Left cardiac atrium (tissue), 4 donors: ENCODE measurements around the gene TFB2M. TPM values are rescaled to one million over a fixed set of nuclear protein-coding genes. Genes with fewer than 3 reads are reported as not detected.
"Not testable (repeated sequence)": the region's sequence is repeated elsewhere in the genome, so short reads cannot be mapped to it uniquely, and the experiment has no call there.

Source experiments
- ATAC-seq, 2 donors: fragments of 200-7000 bp; cut with Tn5 transposase; one replicate each; pipeline ENCODE4 v1.9.1; 2020; ENCODE audit warnings: mild to moderate bottlenecking in 2 of 2, moderate library complexity in 2 of 2
- DNase-seq: peaks from one replicate; pipeline ENCODE4 v3.0.0-alpha.2; 2020
- intact Hi-C, 2 donors: fragments of 100-400 bp; cut with DNase I; formaldehyde crosslinking; loops; one replicate each; pipeline versions ENCODE4 v1.14.1 to v1.15.1; 2022 to 2023
- total RNA-seq, 2 donors: library from RNA; stranded (reverse); fragmentation: NEBNext Ultra II Directional; extraction: Animal tissue kit (Norgen Biotek cat#: 25700); gene quantifications; one replicate each; pipeline ENCODE4 v1.2.1, GENCODE V29; 2021
- donor health status: DM: no; HTN: yes; CAD: no.
- donor health status: DM: no; HTN: yes; CAD: no; lungs with severe emphysema.
- donor health status: DM: yes; HTN: yes; CAD: no.
- donor health status: Dilated cardiomyopathy.

TFB2M gene
- total RNA-seq, 2 donors from 2014 or later, result 10.7 to 12.9 TPM

DNA sequence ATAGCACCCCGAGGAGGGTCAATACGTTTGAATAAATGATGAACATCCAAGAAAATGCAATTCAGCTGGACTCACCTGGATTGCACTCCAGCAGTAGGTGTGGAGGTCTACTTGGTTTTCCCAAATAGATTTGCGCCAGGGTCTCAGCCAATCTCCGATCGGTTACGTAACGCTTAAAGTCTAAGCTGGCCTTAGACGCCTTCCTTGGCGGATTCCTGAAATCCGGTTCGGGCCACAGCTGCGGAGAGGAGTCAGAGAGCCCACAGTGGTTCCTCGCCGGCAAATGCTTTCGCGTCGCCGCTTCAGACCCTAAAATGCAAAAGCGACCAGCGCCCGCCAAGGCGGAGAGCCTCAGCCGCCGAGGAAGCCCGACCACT, 322 bp downstream of the TFB2M start:
- no peak for DNase-seq
- intact Hi-C loops, result loop anchor here in 1 of 2 donors (5.0 to 10.0 kb wide), 3 partner anchors 37 to 129 kb away; no protein-coding TSS in a partner anchor
- peak; percentile 2 to 3 for ATAC-seq

DNA sequence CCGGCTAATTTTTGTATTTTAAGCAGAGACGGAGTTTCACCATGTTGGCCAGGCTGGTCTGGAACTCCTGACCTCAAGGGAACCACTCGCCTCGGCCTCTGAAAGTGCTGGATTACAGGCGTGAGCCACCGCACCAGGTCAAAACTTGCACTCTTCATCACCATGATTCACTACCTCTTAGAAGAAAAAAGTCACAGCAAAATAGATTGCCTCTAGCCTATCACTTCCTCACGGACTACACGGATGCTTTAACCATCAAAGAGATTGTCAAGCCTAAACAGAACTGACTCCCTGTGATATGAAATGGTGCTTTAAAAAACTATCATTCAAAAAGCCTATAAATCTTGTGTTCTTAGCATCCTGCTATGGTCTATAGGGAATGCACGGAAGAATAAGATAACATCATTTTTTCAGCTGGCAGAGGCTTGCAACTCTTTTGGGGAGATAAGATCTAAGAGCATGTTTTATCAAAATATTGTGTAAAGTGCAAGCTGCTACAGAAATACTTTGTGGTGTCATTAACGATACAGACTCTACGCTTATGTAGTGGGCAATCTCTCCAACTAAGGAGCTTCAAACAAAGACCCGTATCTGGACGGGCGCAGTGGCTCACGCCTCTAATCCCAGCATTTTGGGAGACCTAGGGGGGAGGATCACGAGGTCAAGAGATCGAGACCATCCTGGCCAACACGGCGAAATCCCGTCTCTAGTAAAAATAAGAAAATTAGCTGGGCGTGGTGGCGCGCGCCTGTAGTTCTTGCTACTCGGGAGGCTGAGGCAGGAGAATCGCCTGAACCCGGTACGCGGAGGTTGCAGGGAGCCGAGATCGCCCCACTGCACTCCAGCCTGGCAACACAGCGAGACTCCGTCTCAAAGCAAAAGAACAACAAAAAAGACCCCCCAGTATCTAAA, 966 bp downstream of the TFB2M start:
- intact Hi-C loops, result loop anchor here in 1 of 2 donors (5.0 to 10.0 kb wide), 3 partner anchors 37 to 130 kb away; no protein-coding TSS in a partner anchor
- DNase-seq (no peak), ATAC-seq (no peak)

GRCh38 chr1:246560833-246561232, 5.2 kb downstream of the TFB2M start:
- intact Hi-C loops, result loop anchor here in 1 of 2 donors (10.0 kb wide), 1 partner anchor 134 kb away; no protein-coding TSS in a partner anchor
- DNase-seq, ATAC-seq: not testable (repeated sequence)

DNA sequence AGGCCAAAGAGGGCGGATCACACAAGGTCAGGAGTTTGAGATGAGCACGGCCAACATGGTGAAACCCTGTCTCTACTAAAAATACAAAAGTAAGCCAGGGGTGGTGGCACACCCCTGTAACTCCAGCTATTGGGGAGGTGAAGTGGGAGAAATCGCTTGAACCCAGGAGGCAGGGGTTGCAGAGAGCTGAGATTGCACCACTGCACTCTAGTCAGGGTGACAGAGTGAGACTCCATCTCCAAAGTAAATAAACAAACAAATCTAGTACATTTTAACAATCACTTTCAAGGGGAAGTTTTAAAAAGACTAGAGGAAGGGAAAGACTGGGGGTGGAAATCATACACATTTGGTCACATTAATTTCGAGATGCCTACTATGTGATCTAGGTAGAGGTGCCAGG, 6.8 kb downstream of the TFB2M start:
- intact Hi-C loops, result no loop called here
- no peak for ATAC-seq
- no peak for DNase-seq

GRCh38 chr1:246558041-246558440, 8.0 kb downstream of the TFB2M start:
- no peak for ATAC-seq
- intact Hi-C loops, result no loop called here
- DNase-seq, result no peak

GRCh38 chr1:246554201-246554600, 11.9 kb downstream of the TFB2M start:
- intact Hi-C loops, result no loop called here
- DNase-seq (no peak), ATAC-seq (no peak)

GRCh38 chr1:246552110-246552509, 14.0 kb downstream of the TFB2M start:
- DNase-seq (no peak), ATAC-seq (no peak)
- intact Hi-C loops, result no loop called here

DNA sequence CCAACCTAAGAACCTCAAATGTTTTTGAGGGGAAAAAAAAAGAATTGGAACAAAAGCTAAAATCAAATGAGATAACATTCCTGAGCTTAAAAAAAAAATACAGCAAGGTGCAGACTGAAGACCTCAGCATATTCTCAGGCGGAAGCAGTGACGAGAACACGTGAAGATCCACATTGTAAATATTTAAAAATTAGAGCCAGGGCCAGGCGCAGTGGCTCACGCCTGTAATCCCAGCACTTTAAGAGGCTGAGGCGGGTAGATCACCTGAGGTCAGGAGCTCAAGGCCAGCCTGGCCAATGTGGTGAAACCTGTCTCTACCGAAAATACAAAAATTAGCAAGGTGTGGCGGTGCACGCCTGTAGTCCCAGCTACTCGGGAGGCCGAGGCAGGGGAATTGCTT, 15.7 kb downstream of the TFB2M start:
- no peak for DNase-seq
- intact Hi-C loops, result no loop called here
- no peak for ATAC-seq

- intact Hi-C loops, result no loop called here
- DNase-seq (no peak), ATAC-seq (no peak)
Measured at GRCh38 chr1:246549665-246550064, 16.4 kb downstream of the TFB2M start.

DNA sequence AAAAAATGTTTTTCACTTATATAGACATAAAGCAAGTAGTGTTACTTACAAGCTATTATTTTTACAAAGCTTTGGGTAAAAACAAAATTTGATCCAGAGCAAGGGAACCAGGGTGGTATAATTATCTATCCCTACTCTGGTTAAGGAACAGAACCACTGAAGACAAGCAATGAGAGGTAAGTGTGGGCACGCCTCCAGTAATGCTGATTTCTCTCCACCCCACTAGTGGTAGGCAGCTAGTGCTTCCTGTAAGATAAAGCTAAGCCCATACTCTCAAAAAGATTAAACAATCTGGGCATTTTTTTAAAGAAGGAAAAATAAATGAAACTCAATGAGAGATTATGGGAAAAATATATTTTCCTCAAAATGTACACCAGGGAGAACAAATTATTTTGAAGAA, 22.1 kb downstream of the TFB2M start:
- DNase-seq (no peak), ATAC-seq (no peak)
- intact Hi-C loops, result no loop called here

DNA sequence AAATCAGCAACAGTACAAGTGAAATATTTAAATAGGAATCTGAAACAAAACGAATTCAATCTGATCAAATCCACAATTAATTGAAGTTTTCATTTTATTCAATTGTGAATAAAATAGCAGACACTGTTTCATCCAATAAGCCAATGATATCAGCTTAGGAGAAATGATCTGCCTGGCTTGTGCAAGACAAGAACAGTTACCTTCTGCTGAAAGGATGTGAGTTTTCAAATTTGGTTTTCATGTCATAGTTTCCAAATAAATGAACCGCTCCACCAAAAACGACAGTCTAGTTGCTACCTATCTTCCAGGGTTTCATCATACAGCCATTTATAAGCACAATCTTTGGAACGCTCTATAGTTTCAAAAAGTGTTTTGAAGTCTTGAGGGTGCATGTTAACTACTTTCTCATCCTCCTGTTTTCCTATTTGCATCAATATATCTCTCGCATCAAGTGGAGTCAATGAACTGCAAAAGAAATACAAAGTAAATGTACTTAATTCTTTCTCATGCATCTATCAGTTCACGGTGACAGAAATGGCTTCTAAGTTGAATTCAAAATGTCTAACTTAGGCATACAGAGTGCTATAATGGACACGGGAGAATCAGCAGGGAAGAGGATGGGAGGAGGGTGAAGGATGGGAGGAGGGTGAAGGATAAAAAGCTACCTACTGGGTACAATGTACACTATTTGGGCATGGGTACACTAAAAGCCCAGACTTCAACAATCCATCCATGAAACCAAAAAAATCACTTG, 25.1 kb downstream of the TFB2M start:
- intact Hi-C loops, result no loop called here
- DNase-seq, result no peak
- ATAC-seq, result no peak

DNA sequence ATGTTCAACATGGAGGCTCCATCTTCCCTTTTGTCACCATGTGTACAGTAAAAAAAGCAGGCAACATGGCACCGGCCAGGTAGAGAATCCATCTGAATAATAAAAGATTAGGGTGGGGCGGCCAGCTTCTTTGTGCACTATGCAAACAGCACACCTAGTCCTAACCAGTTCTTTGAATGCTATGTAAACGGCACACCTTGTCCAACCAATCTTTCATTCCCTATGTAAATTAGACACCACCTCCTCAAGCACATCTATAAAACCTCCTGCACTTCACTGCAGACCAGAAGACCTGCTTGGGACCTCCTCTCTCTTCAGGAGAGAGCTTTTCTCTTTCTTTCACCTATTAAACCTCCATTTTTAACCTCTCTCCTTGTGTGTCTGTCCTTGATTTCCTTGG, 28.2 kb downstream of the TFB2M start:
- intact Hi-C loops, result no loop called here
- ATAC-seq (no peak), DNase-seq (no peak)

DNA sequence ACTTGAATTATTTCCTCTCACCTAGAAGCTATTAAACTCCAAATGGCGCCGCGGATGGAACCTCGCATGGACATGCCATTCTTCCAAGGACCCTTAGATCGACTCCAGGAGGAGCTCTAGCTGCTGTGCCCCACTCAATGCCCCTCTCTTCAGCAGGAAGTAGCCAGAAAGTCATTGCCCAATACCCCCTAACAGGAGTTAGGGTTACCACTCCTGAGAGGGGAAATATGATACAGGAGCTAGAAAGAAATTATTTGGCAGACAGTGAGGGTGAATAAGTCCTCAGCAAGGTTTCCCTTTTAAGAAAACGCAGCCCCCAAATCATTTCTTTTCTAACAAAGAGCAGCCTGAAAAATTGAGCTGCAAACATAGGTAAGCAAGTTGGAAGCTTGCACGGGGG, 28.6 kb downstream of the TFB2M start:
- DNase-seq (no peak), ATAC-seq (no peak)
- intact Hi-C loops, result no loop called here

DNA sequence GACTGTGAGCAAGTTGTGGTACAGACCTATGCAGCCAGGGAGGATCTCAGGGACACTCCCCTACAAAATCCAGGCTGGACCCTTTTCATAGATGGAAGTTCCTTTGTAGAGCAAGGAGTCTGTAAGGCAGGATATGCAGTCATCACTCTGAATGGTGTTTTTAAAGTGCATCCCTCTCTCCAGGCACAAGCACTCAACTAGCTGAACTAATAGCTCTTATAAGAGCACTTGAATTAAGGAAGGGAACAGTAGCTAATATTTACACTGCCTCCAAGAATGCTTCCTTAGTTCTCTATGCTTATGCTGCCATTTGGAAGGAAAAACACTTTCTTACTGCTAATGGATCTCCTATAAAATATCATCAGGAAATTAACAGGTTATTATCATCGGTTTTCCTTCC, 31.9 kb downstream of the TFB2M start:
- ATAC-seq (no peak), DNase-seq (no peak)
- intact Hi-C loops, result no loop called here

- ATAC-seq (no peak), DNase-seq (no peak)
Measured at GRCh38 chr1:246533371-246533905, 32.6 kb downstream of the TFB2M start.

DNA sequence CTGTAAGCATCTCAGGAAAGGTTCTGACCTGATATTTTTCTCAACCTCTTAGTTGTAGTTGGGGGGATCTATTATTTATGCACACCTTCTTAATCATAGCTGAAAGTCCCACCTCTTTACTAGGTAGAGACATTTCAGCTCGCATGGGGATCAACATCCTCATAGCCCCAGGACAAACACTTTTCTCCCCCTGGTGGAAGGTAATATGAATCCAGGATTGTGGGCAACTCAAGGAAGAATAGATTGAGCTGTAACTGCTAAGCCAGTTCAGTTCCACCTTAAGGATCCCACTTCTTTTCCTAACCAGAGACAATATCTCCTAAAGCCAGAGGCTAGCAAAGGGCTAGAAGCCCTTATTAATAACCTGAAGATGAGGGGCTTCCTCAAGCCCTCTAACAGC, 33.5 kb downstream of the TFB2M start:
- no peak for ATAC-seq
- intact Hi-C loops, result no loop called here
- DNase-seq, result no peak

More at GRCh38 chr1:246533371-246533905, 32.6 kb downstream of the TFB2M start:
- intact Hi-C loops, result no loop called here

GRCh38 chr1:246530482-246530881, 35.6 kb downstream of the TFB2M start:
- DNase-seq (no peak), ATAC-seq (no peak)
- intact Hi-C loops, result no loop called here

DNA sequence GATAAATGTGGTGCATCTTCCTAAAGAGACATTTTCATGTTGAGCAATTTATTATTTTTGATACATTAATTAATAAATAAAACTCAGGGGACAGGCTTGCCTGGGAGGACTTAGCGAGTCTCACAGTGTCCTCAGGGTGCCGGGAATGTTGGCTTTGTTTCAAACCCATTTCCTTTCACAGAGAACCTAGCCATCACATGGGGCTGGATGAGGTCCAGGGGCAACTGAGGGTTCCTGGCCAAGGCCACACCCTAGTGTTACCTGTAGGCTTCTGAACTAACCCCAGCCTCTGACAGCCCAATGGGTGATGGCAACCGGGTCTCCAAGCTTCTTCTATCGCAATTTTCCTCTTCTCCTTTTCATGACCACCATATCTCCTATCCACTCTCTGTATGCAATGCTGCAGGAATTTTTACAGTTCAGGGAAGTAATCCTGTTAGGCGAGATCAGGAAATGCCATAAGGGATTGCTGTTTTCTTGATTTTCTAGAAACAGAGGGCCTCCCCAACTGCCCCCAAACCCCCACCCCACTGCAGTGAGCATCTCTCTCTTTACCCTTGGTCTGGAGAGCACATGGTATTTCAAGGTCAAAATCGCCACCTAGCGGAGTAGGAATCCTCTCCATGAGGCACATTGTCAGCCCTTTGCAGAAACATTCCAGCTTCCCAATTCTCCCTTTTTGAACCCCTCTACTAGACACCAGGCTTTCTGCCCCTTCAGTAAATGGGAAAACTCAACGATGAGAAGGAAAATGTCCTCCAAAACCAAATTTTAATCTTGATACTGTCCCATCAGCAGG, 36.9 kb downstream of the TFB2M start:
- intact Hi-C loops, result no loop called here
- ATAC-seq (no peak), DNase-seq (no peak)

- peak in 1 of 2 donors; percentile 16 for ATAC-seq
- intact Hi-C loops, result no loop called here
- no peak for DNase-seq
Measured at GRCh38 chr1:246527402-246528088, 38.5 kb downstream of the TFB2M start.
